Esophagus muscularis mucosa (tissue), 4 donors: ENCODE results near the gene TNS1. TPM values are rescaled to one million over a fixed set of nuclear protein-coding genes. Genes with fewer than 3 reads are reported as not detected.

Source experiments
- DNase-seq: peaks from one replicate; pipeline ENCODE4 v3.0.0-alpha.2; 2017; ENCODE audit errors: extremely low spot score
- H3K27ac ChIP-seq, 4 donors: fragments of 200-600 bp; sonication (generic); replicated peaks in 1 of 4; 1 replicate in 3 of 4; 2 replicates in 1 of 4; pipeline ENCODE4 v1.5.1; 2016 to 2019; ENCODE audit warnings: mild to moderate bottlenecking in 1 of 4
- H3K27me3 ChIP-seq, 4 donors: fragments of 200-600 bp; sonication (generic); one replicate each; pipeline versions ENCODE4 v1.5.1 to v1.6.0; 2016 to 2019
- H3K36me3 ChIP-seq, 4 donors: fragments of 200-600 bp; sonication (generic); one replicate each; pipeline ENCODE4 v1.5.1; 2016 to 2019
- H3K4me1 ChIP-seq, 4 donors: fragments of 200-600 bp; sonication (generic); one replicate each; pipeline ENCODE4 v1.5.1; 2016 to 2019
- H3K4me3 ChIP-seq, 4 donors: fragments of 200-600 bp; sonication (generic); 1 replicate in 2 of 4; 2 replicates in 2 of 4; pipeline ENCODE4 v1.5.1; 2016 to 2019; ENCODE audit warnings: mild to moderate bottlenecking in 4 of 4, moderate library complexity in 1 of 4
- H3K9me3 ChIP-seq, 4 donors: fragments of 200-600 bp; sonication (generic); 1 replicate in 3 of 4; 2 replicates in 1 of 4; pipeline ENCODE4 v1.5.1; 2016 to 2019
- EP300 ChIP-seq: sonication (generic); formaldehyde crosslinking; IDR thresholded peaks from one replicate; pipeline ENCODE4 v1.6.1; 2017; ENCODE audit warnings: antibody characterized with exemption
- POLR2A ChIP-seq: fragments of 450-650 bp; IDR thresholded peaks from one replicate; pipeline ENCODE4 v1.6.1; 2017; ENCODE audit warnings: antibody characterized with exemption, moderate library complexity, mild to moderate bottlenecking, low read depth
- POLR2AphosphoS5 ChIP-seq, 2 donors: sonication (generic); formaldehyde crosslinking; IDR thresholded peaks; one replicate each; pipeline ENCODE4 v1.6.1; 2017; ENCODE audit warnings: antibody characterized with exemption in 2 of 2
- WGBS: methylation state at CpG from one replicate; pipeline ENCODE4 v1.1.5; 2018; 5-methylcytosine and 5-hydroxymethylcytosine counted together
- intact Hi-C: fragments of 100-400 bp; cut with DNase I; formaldehyde crosslinking; loops from one replicate; pipeline ENCODE4 v1.15.1; 2023
- total RNA-seq, 4 donors: library from RNA; depleted of rRNA; stranded (reverse); fragments of >200 nt; gene quantifications; one replicate each; pipeline versions ENCODE4 v1.1.0 to v1.2.1, GENCODE V29; 2016
- TF ChIP-seq, protein P1 (sequence below), 3 experiments: fragments of 200-600 bp in 2 of 3; fragments of 450-650 bp in 1 of 3; sonication (generic) in 2 of 3; IDR thresholded peaks; one replicate each; pipeline ENCODE4 v1.5.1; 2017 to 2019; ENCODE audit warnings: antibody characterized with exemption in 3 of 3, mild to moderate bottlenecking in 2 of 3, moderate library complexity in 1 of 3

TNS1 gene
- total RNA-seq, 4 donors from 2014 or later = 1,001 to 2,170 (median 1,411) TPM

DNA sequence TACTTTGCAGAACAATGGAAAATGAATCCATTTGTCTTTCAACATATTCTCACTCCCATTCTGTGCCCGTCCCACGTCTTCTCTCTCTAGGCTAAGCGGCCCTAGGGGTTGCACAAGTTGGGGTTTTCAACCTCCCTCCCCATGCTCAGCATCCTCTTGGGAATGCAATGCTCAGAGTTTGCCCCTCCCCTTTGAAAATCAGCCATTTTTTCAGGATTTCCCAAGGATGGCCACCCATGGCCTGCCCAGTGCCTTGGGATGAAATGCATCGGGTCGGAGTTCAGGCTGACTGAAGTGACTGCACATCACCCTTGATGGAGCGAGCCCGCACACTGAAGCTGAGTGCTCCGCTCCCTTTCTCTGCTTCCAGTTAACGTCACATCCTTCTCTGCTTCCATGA lies 87.9 kb downstream of the TNS1 start:
- Histone ChIP-seq H3K27ac (peak overlapping the region; percentile 89 to 98 (median 97)), H3K9me3 (no peaks in the 10 kb centered on the region), H3K27me3 (no peaks in the 10 kb centered on the region), H3K4me3 (no peak overlapping the region), H3K36me3 (peaks cover 17 to 50% (median 27%) of the 10 kb centered on the region in 4 donors), H3K4me1 (peaks cover 100% of the 10 kb centered on the region in 4 donors)
- WGBS = 66% methylated on average over 7 of the region's 9 CpGs
- TF ChIP-seq POLR2AphosphoS5 (IDR thresholded peaks at IDR 0.05) = peak; percentile 3 to 72
- TF ChIP-seq, protein P1, sequence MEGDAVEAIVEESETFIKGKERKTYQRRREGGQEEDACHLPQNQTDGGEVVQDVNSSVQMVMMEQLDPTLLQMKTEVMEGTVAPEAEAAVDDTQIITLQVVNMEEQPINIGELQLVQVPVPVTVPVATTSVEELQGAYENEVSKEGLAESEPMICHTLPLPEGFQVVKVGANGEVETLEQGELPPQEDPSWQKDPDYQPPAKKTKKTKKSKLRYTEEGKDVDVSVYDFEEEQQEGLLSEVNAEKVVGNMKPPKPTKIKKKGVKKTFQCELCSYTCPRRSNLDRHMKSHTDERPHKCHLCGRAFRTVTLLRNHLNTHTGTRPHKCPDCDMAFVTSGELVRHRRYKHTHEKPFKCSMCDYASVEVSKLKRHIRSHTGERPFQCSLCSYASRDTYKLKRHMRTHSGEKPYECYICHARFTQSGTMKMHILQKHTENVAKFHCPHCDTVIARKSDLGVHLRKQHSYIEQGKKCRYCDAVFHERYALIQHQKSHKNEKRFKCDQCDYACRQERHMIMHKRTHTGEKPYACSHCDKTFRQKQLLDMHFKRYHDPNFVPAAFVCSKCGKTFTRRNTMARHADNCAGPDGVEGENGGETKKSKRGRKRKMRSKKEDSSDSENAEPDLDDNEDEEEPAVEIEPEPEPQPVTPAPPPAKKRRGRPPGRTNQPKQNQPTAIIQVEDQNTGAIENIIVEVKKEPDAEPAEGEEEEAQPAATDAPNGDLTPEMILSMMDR (IDR thresholded peaks at IDR 0.05) = no peak
- DNase-seq = no peak
- intact Hi-C loops = no loop called here

DNA sequence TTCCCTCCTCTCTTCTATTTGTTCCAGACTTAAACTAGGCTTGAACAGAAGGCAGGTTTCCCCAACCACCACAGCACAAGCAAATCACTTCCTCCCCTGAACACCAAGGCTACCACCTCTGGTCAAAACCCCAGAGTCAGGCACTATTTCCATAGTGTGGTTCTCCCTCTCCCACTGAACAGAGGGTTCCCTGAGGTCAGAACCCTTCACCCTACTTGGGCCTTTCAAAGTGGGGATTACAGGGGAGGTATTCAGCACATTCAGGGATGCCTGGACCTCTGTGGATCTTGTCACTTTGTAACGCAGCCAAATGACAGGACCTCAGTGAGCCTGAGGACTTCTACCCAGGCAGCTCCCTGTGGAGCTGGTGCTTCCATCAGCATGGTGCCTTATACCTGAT lies 88.7 kb downstream of the TNS1 start:
- H3K27me3 ChIP-seq = no peaks in the 10 kb centered on the region
- H3K4me3 ChIP-seq = peak overlapping the region in 1 of 4 donors; percentile 25
- peak overlapping the region; percentile 89 to 98 (median 97) for H3K27ac ChIP-seq
- peaks cover 100% of the 10 kb centered on the region in 4 donors for H3K4me1 ChIP-seq
- 60% methylated on average over 1 of the region's 1 CpG for WGBS
- H3K9me3 ChIP-seq = no peaks in the 10 kb centered on the region
- peak in 1 of 2 donors; percentile 57 for TF ChIP-seq POLR2AphosphoS5 (IDR thresholded peaks at IDR 0.05)
- no peak for TF ChIP-seq EP300
- intact Hi-C loops = no loop called here
- no peak for DNase-seq
- peaks cover 17 to 42% (median 21%) of the 10 kb centered on the region in 4 donors for H3K36me3 ChIP-seq

DNA sequence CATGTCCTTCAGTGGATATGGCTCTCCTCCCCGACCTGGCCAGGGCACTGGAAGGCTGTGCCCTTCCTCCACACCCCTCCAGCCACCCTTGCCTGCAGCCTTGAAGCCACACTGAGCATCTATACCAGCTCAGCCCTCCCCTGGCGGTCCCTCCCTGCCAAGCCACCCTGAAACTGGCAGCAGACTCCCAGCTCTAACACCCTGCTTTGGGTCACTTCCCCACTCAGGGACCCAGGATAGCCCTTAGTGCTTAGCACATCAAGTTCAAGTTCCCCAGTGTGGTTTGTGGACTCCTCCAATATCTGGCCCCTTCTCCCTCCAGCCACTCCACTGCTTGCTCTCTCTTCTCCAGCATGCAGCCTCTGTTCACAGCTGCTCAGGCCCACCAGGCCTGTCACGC lies 89.4 kb downstream of the TNS1 start:
- 49% methylated on average over 3 of the region's 3 CpGs for WGBS
- DNase-seq = no peak
- H3K27ac ChIP-seq = peak overlapping the region; percentile 89 to 98 (median 97)
- no peak for TF ChIP-seq EP300
- TF ChIP-seq POLR2A = no peak
- peak in 1 of 2 donors; percentile 3 for TF ChIP-seq POLR2AphosphoS5 (IDR thresholded peaks at IDR 0.05)
- TF ChIP-seq, protein P1 (IDR thresholded peaks at IDR 0.05) = peak in 1 of 3 experiments; percentile 30
- no peaks in the 10 kb centered on the region for H3K9me3 ChIP-seq
- peak overlapping the region; percentile 25 to 39 (median 27) for H3K4me3 ChIP-seq
- intact Hi-C loops = no loop called here
- H3K4me1 ChIP-seq = peaks cover 100% of the 10 kb centered on the region in 4 donors
- H3K36me3 ChIP-seq = peaks cover 14 to 36% (median 16%) of the 10 kb centered on the region in 4 donors
- H3K27me3 ChIP-seq = no peaks in the 10 kb centered on the region

DNA sequence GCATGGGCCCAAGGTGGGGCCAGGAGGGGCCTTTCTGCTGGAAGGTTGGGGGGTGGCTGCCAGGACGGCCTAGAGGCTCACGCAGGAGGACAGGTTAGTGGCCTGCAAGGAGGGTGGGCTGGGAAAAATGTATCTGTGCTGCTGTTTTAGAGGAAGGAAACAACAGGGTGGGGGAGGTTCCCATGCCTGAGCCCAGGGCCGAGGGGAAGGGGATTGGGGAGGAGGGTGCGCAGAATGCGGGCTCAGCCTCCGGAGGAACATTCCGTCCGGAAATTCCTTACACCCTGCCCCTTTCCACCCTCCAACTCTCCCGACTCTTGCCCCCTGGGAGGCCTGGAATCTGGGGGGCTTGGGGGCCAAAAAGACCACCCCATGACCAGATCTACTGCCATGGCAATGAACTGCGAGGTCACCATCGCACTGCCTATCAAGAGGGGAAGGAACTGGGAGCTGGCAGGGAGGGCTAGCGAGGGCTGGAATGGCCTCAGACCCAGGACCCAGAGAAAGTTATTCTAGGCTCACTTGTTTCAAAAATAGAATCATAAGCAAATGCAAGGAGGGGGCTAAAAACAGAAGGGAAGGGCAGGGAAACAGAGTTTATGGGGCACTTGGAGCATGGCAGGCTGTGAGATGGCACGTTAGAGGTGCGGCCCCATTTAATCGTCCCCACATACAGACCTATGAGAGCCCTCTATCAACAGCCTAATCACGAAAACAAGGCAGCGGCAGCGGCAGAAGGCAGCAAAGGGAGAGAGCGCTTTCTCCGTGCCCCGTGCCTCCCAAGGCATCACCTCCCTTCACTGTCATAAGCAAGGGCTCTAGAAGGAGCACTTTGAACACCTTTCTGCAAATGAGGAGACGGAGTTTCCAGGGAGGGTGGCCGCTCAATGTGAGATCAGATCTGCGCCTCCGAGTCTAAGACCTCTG lies 90.4 kb downstream of the TNS1 start:
- Histone ChIP-seq H3K4me3 (peak overlapping the region; percentile 25 to 39 (median 27)), H3K27ac (peak overlapping the region; percentile 89 to 98 (median 97)), H3K36me3 (peaks cover 14 to 28% (median 15%) of the 10 kb centered on the region in 4 donors), H3K27me3 (no peaks in the 10 kb centered on the region), H3K9me3 (no peaks in the 10 kb centered on the region), H3K4me1 (peaks cover 99 to 100% (median 100%) of the 10 kb centered on the region in 4 donors)
- intact Hi-C loops = no loop called here
- 37% methylated on average over 19 of the region's 25 CpGs for WGBS
- TF ChIP-seq POLR2AphosphoS5 (IDR thresholded peaks at IDR 0.05) (peak in 1 of 2 donors; percentile 54), POLR2A (no peak), EP300 (peak; percentile 19)
- TF ChIP-seq, protein P1 (IDR thresholded peaks at IDR 0.05) = no peak
- no peak for DNase-seq
